Putamen (tissue), 1 donor: ENCODE results near the gene GP5.

Experiments used
- DNase-seq: peaks from one replicate; pipeline ENCODE4 v3.0.0-alpha.2; 2016; ENCODE audit warnings: low spot score

Gene GP5

DNA sequence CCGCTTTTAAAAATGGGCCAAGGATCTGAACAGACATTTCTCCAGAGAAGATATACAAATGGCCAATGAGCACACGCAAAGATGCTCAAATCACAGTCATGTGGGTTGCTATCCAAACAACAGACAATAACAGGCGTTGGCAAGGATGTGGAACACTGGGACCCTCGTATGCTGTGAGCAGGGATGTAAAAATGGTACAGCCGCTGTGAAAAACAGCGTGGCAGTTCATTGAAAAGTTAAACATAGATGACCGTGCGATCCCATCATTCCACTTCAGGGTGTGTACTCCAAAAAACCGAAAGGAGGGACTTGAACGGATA is 22.9 kb downstream of the GP5 start:
- no peak for DNase-seq

DNA sequence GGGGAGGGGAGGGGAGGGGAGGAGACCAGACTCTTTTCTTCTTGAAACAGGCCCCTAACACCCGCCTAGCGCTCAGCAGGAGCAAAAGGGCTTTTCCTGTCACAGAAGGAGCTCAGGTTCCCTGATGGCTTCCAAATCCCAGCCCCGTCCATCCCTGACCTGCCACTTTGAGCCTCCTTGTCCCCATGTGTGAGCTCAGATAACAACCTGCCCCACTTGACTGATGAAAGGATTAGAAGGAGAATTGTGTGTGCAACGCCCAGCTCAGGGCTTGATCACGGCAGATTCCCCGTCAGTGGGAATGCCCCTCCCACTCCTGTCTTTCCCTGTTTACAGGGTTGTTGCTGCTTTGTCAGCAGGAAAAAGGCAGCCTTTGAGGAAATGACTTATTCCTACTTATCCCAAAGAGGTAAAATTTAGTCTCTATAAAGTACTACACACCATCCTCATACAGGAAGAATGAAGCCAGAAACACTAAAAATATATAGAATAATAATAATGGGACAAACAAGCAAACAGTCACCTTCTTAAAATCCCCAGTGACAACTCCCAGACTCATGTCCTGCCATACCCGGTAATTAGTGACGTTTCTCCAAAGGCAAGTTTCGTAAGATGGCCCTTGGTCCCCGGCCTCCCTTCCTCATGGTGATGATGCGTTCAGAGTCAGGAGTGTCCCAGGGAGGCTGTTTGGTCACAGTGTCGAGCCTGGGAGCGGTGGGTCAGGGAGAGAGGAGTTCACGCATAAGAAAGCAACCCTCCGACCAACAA is 23.4 kb downstream of the GP5 start:
- DNase-seq = no peak

DNA sequence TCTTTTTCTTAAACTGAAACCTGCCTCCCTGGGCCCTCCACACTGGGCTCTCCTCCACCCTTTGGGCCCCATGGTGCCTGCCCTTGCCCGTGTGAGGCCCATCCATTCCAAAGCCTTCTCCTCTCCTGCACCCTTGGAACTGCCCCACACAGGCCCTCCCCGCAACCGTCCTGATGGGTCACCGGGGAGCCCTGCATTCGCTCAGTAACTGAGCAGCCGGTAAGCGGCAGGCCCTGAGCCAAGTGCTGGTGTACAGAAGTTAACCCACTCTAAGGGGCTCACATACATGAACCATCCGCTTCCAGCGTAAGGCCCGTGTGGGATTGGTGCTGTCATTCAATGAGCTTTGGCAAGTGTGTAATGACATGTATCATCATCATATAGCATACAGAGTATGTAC is 24.1 kb downstream of the GP5 start:
- no peak for DNase-seq

DNA sequence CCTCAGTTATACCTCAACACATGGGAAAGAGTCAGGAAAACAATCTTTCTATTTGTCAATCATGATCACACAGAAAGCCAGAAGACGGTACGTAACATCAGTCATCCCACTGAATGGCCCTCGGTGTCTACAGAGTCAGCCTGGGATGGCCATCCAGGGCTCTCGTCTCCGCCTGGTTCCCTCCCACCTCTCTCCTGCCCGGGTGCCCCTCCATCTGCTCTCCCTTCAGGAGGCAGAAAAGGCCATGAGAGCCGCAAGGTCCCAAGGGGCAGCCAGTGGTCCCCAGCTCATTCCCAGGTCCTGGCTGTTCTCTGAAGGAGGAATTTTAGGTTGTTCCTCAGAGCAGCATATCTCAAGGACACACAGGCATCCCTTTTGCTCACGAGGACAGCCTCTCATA is 25.2 kb downstream of the GP5 start:
- no peak for DNase-seq

DNA sequence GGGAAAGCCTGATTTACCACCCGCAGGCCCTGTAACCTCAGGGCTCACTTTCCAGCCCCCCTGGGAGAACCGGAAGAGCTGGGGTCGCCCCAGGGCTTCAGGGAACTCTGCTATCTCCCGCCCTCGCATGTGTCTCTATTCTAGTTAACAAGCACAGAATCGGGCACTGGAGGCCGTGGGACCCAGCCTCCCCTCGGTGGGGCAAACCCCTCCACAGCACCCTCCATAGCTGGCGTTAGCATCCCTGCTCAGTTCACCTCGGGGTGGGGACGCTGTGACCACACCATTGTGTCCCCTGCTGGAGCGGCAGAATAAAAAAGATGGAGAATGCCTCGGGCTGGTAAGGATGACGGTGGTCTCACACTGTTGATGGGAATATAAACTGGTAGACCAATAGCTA is 26.0 kb downstream of the GP5 start:
- no peak for DNase-seq

DNA sequence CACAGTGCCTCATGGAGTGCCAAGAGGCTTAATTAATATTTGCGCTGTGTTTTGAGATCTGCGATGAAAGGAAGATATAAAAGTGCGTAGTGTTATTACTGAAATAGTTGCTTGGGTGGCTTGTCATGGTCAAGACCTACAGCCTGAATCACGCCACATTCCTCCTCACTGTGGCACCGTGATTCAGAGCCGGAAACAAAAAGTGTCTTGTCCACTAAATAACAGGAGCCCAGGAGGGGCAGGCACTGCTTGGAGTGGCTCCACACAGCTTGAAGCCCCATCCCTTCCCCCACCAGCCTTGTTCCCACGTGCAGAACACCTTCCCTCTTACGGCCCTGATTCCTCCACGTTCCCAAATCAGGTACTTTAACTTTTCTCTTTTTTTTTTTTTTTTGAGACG is 28.3 kb downstream of the GP5 start:
- DNase-seq = no peak

DNA sequence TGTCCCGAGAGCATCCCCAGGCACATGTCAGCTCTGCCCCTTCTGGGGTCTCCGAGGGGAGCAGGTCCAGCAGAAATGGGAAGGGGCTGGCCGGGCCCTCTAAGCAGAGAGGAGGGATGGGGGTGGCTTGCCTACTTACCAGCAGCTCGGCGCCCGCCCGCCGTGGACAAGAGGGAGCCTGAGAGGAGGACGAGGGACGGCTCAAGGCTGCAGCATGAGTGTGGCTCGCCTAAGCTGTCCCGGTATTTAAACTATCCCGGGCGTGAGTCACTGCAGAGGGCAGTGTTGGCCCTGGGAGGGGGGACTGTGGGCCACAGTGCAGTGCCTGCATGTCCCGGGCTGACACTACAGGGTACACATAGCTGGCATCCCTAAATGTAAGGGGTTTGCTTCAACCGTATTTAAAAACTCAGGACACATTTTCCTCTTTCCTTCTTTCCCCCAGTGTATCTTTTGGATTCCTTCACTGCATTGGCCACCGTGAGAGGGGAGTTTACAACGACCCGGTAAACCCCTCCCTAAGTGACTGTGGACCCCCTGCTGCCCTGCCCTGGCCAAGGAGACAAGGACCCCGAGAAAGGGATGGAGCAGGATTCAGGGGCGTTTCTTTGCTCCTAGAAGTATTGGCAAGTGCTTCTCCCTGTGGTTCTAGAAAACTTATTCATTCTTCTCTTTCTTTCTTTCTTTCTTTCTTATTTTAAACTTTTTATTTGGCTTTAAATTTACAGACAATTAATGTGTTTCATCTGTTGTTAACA is 29.4 kb downstream of the GP5 start, which contains the start of gene LRRC15:
Gene LRRC15 (minus strand): TSS at position 222 of the 758 bp plus-strand sequence. CDS start 8,700 bp downstream, outside the sequence.
- DNase-seq = no peak

DNA sequence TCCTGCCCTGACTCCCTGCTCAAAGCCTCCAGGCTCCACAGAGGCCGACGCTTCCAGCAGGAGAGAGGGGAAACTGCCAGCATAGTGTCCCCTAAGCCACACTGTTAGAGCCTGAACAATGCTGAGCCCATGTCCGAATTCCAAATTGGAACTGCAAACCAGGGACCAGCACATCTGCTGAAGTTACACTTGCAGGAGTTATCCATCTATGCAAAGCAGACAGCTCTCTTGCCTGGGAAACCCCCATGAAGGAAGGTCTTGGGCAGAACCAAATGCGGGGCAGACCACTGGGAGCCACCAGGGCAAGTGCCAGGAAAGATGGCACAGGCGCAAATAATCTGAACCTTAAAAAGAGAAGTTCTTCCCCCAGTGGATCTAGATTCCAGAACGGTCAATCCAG is 30.1 kb downstream of the GP5 start:
- no peak for DNase-seq

DNA sequence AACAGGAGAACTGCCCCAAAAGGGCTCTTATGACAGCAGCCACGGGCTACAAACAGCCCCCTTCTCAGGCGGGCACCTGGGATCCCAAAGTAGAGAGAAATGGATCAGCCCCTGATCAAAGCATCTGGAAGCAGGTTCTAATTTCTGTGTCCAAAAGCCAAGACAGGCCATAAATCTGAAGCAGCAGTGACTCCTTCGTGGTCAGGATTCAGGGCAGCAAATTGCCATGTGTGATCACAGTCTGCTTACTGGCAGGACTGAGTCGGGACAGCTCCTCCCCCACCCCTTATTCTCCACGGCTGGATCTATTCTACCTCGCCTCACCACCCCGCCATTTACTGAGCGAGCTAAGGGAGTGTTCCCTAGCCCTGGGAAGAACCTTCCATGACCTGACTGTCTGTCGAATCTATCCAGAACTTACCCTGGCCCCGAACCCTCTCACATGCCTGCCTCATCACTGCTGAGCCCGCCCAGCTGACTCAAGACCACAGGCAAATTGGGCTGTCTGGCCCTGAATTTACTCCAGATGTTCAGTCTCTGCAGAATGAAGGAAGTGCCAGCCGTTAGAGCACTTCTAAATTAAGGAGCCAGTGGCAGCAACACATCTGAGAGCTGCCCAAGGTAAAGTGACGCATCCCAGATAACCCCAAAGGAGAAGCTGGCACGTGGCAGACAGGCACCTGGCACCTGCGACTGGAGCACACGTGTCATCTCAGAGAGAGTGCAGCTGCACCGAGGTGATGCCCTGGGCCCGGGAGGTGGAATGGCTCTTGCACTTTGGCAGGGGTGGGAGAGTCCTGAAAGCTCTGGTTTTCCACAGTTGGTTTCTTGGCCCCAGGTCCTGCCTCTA is 30.8 kb downstream of the GP5 start:
- DNase-seq = no peak

DNA sequence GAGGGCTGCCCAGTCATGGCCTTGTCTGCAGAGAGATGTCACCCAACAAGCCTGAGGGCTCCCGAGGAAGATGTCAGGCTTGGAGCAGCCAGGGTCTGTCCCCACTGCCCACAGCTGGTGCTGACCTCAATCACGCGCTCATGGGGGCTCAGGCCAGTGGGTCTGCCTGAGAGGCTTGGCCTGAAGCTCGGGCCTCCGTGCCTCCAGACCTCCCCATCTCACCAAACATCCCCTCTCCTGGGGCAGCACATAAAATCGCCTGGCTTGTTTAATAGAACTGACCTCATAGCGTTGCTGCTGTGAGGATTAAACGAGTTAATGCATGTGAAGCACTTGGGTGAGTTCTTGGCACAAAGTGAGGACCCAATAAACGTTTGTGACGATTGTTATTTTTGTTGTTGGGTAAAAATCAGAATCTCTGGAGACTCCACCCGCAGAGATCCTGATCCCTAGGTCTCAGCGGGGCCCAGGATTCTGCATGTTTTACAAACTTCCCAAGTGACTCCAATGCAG is 33.0 kb downstream of the GP5 start:
- no peak for DNase-seq

DNA sequence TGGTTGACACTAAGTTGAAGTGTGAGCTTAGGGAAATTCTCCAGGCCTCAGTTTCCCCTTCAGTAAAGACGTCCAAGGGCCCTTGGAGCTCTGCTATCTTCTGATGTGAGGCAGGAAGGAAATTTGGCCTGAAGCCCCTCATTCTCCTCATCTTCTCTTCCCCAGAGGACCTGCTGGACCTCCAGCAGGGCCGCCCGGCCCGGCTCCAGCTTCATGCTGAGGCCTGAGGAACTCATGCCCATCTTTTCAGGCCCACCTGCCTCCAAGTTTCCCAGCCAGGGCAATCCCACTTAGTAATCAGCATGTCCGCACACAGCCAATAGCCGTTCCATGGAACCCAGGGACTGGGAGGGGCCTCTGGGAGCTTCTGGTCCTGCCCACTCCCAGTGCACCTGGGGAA is 33.5 kb downstream of the GP5 start:
- no peak for DNase-seq

DNA sequence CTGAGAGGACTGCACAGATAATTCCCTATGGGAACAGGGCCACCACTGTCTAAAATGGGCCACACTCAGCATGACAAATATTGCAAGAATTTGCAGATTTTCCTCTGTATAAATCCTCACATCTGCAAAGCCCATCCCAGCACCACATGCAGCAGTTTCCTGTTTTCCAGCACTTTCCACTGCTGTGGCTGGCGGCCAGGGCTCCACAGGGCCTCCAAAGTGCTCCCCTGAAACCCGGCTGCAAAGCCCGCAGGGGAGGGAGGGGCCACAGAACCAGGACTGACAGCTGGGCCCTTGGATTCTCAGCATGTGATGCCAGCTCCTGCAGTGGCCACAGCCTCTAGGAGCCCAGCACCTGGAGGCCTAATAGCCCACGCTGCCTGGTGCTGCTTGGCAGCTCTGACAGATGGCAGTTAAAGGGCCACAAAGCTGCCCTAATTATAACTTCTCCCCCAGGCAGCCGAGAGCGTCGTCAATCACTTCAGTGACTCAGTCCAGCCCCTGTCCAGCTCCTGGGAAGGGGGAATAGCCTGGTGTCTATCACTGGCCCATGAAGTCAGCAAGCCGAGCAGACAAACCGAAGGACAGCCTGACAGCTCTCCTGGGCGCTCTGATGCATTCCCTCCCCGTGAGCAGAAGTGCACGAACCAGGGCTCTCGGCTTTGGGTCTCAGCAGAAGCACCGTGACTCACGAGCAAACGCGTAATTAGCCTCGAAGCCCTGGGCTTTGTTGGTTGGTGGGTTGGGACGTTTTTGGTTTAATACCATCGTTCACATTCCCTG is 34.2 kb downstream of the GP5 start:
- DNase-seq = no peak

DNA sequence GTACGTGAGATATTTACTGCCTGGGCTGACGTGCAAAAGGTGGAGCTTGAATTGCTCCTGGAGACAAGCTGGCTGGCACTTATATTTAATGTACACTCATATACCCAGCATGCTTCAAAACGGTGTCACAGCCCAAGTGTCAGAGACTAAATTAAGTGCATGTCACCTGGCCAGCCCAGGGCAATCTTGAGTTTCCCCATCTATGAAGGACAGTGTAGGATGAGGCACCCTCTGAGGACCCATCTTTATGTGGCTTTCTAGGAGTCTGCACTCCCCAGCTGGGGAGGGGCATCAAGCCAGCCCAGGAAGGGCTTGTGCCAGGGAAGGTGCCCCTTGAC is 34.8 kb downstream of the GP5 start:
- DNase-seq = no peak

DNA sequence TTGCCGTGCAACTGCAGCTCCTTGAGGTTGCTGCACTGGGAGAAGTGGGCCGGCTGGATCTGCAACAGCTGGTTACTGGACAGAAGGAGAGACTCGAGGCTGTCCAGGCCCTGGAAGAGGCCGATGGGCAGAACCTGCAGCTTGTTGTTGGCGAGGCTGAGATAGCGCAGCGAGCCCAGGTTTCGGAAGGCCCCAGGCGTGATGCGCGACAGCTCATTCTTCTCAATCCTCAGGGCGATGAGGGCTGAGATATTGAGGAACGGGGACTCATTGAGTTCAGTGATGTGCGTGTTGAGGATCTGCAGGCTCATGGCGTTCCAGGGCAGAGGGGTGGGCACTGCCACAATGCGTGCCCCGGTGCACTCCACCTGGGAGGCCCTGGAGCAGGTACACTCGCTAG is 38.5 kb downstream of the GP5 start:
- DNase-seq = no peak

DNA sequence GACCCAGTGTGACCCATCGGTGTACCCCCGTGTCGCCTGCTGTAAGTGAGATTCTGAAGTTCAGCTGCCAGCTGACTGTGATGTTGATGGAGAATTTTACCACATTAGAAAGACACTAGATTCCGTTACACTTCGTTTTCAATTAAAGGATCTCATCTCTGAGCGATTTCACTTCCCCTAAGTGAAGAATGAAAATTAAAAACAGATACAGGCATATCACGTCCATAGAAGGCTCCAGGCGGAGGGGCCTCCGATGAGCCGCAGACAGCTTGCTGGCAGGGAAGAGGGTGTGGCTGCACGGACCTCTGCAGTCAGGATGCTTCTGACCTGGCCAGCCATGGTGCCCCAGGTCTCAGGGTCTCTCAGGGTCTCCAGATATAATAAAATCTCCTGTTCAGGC is 41.4 kb downstream of the GP5 start:
- DNase-seq = no peak

DNA sequence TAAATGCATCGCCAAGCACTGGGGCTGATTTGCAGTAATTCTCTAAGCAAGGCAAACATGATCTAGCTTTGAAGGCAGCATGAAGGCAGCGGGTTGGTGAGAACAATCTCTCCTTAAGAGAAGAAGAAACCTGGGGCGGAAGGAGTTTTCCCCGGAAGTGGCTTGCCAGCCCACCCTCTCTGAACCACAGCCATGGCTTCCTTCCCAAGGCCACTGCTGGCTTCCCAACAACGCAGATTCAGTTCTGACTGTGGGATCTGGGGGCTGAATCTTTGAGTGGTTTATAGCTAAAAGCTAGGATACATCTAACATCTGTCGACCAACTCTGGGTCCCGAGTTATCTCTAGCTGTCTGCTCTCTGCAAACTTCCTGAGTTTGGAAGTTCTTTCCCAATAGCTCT is 43.7 kb downstream of the GP5 start:
- no peak for DNase-seq

DNA sequence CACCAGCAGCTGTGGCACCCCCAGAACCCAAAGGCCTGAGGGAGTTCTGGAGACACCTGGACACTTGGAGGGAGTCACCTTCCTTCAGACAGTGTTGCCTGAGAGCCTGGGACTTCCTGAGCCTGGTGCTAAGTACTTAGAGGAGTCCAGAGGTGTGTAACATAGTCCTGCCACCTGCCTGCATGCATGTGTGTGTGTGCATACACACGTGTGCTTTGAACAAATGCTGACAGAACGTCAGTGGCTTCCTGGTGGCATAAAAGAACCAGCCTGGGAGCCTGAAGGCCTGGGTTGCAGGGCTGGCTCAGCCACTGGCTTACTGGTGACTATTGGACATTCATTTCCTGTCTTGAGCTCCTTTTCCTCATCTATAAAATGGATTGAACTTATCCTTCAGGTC is 44.8 kb downstream of the GP5 start:
- DNase-seq = no peak

DNA sequence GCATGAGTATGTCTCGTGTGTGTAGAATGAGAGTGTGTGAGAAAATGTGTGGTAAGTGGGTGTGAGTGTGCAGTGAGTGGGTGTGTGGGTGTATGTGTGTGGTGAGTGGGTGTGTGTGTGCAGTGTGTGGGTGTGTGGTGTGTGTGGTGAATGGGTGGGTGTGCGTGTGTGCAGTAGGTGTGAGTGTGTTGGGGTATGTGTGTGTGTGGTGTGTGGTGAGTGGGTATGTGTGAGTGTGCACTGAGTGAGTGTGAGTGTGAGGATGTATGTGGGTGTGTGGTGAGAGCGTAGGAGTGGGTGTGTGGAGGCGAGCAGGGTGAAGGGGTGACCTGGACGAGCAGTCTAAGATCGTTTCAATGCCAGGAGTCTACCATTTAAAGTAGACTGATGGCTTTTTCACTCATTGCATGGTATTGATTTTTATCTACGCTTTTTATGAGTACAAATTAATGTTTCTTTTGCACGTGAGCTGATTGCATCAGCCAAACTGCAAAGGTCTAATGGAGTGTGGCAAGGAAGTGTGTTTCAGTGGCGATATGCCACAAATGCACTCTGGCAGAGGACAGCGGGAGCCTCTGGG is 46.3 kb downstream of the GP5 start:
- no peak for DNase-seq

DNA sequence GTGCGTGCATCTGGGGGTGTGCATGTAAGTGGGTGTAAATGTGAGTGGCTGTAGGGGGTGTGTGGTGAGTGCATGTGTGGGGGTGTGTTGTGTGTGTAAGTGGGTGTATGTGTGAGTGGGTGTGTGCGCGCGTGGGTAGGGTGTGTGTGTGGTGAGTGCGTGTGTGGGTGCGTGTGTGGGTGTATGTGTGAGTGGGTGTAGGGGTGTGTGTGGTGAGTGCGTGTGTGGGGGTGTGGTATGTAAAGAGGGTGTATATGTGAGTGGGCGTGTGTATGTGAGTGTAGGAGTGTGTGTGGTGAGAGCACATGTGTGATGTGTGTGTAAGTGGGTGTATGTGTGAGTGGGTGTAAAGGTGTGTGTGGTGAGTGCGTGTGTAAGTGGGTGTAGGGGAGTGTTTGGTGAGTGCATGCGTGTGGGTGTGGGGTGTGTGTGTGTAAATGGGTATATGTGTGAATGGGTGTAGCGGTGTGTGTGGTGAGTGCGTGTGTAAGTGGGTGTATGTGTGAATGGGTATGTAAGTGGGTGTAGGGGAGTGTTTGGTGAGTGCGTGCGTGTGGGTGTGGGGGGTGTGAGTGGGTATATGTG is 47.0 kb downstream of the GP5 start:
- no peak for DNase-seq

DNA sequence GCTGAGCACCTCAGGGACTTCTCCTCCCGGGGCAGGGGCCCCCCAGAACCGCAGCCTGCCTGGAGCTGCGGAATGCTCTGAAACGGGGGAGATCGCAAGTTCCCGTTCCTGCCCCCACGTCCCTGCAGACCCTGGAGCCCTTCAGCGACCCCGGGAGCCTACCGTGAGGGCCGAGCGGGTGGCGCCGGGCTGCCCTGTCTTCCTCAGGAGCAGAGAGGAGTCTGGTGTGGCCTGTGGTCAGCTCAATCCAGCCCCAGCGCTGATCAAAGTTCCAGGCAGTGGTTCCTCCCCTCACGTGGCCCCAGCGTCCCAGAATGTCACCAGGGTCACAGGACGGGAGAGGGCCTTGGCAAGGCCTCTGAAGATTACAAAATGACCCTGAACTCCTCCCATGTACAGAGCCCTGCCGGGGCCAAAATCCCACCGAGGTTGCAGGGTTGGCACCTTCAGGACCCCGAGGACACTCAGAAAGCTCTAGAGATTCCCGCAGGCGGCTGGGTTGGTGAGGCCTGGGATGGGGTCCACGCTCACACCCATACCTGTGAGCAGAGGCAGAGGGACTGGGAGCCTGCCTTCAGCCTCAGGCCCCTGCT is 47.9 kb downstream of the GP5 start, which contains the start of gene CPN2:
Gene CPN2 (minus strand): TSS at position 249 of the 593 bp plus-strand sequence. CDS start 8,626 bp downstream, outside the sequence.
- DNase-seq = no peak

DNA sequence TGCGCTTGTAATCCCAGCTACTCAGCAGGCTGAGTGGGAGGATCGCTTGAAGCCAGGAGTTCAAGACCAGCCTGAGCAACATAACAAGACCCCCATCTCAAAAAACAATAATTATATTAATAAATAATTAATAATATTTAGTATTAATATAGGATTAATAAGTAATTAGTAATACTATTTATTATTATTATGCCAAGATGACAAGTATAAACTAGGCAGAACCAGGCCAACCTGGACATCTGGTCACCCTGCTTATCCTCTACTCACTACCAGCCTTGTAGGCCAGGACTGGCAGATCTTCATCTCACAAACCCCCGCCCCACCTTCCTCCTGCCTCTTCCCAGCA is 48.4 kb downstream of the GP5 start:
- DNase-seq = no peak
